HepG2 (cell line): Measurements from ENCODE around the gene SCYGR8. TPM values are rescaled to one million over a fixed set of nuclear protein-coding genes. Genes with fewer than 3 reads are reported as not detected.

ENCODE experiments used
- HCFC1 ChIP-seq: fragments of 150-350 bp; IDR thresholded peaks from 2 replicates; pipeline ENCODE4 v1.6.1; 2014; ENCODE audit warnings: low read depth, low read length
- HHEX ChIP-seq: IDR thresholded peaks from 2 replicates; pipeline ENCODE4 v1.6.1; 2016; ENCODE audit warnings: control low read depth
- MED1 ChIP-seq: sonication (generic); formaldehyde crosslinking; IDR thresholded peaks from 2 replicates; pipeline ENCODE4 v1.4.0; 2020; ENCODE audit warnings: missing genetic modification reagents
- MTF2 ChIP-seq: sonication (generic); formaldehyde crosslinking; IDR thresholded peaks from 2 replicates; pipeline ENCODE4 v1.5.0; 2020; ENCODE audit warnings: missing genetic modification reagents, borderline replicate concordance
- NFRKB ChIP-seq: fragments of 450-650 bp; IDR thresholded peaks from 2 replicates; pipeline ENCODE4 v1.6.1; 2017
- NONO ChIP-seq, 2 experiments: fragments of 450-650 bp in 1 of 2; sonication (generic) in 1 of 2; formaldehyde crosslinking in 1 of 2; IDR thresholded peaks in 1 of 2; conservative IDR thresholded peaks in 1 of 2; 2 replicates each; pipeline versions ENCODE4 v1.6.1 to v1.8.0; 2017 to 2022; ENCODE audit warnings: mild to moderate bottlenecking in 1 of 2, missing genetic modification reagents in 1 of 2, moderate library complexity in 1 of 2
- PHB2 ChIP-seq: fragments of 450-650 bp; IDR thresholded peaks from 2 replicates; pipeline ENCODE4 v1.6.1; 2018; ENCODE audit not compliant: partially characterized antibody
- PITX1 ChIP-seq: sonication (generic); formaldehyde crosslinking; IDR thresholded peaks from 2 replicates; pipeline ENCODE4 v1.5.1; 2020; ENCODE audit warnings: mild to moderate bottlenecking, missing genetic modification reagents
- RARG ChIP-seq: sonication (generic); formaldehyde crosslinking; IDR thresholded peaks from 2 replicates; pipeline ENCODE4 v1.4.0; 2020; ENCODE audit warnings: low read depth, mild to moderate bottlenecking, missing genetic modification reagents
- TAF15 ChIP-seq: fragments of 200-400 bp; formaldehyde crosslinking; IDR thresholded peaks from one replicate; pipeline ENCODE4 v1.6.1; 2018; ENCODE audit warnings: mild to moderate bottlenecking, low read depth, low read length; ENCODE audit not compliant: poor library complexity, severe bottlenecking
- TGIF2 ChIP-seq: IDR thresholded peaks from 2 replicates; pipeline ENCODE4 v1.6.1; 2016; ENCODE audit warnings: control low read depth, missing compliant biosample characterization
- THYN1 ChIP-seq: sonication (generic); formaldehyde crosslinking; IDR thresholded peaks from 2 replicates; pipeline ENCODE4 v1.8.1; 2023; ENCODE audit warnings: low read depth, mild to moderate bottlenecking, moderate library complexity, missing genetic modification reagents, borderline replicate concordance
- TRIM24 ChIP-seq: sonication (generic); formaldehyde crosslinking; IDR thresholded peaks from 2 replicates; pipeline ENCODE4 v1.8.0; 2022; ENCODE audit warnings: mild to moderate bottlenecking, missing genetic modification reagents
- ZBTB21 ChIP-seq: sonication (generic); formaldehyde crosslinking; IDR thresholded peaks from 2 replicates; pipeline ENCODE4 v1.4.0; 2020; ENCODE audit warnings: missing genetic modification reagents
- ZFYVE20 ChIP-seq: sonication (generic); formaldehyde crosslinking; IDR thresholded peaks from 2 replicates; pipeline ENCODE4 v1.8.0; 2023; ENCODE audit warnings: low read depth, mild to moderate bottlenecking, moderate library complexity, missing genetic modification reagents, borderline replicate concordance
- ZNF263 ChIP-seq: sonication (generic); formaldehyde crosslinking; IDR thresholded peaks from 2 replicates; pipeline ENCODE4 v1.4.0; 2020; ENCODE audit warnings: missing genetic modification reagents
- ZNF382 ChIP-seq: sonication (generic); formaldehyde crosslinking; IDR thresholded peaks from 2 replicates; pipeline ENCODE4 v1.5.0; 2020; ENCODE audit warnings: missing genetic modification reagents, mild to moderate bottlenecking, borderline replicate concordance
- ZNF530 ChIP-seq: sonication (generic); formaldehyde crosslinking; IDR thresholded peaks from 2 replicates; pipeline ENCODE4 v1.5.0; 2020; ENCODE audit warnings: low read depth, mild to moderate bottlenecking, missing genetic modification reagents
- ZNF703 ChIP-seq: sonication (generic); formaldehyde crosslinking; IDR thresholded peaks from 2 replicates; pipeline ENCODE4 v1.5.1; 2020; ENCODE audit warnings: missing genetic modification reagents, mild to moderate bottlenecking, moderate library complexity, borderline replicate concordance
- ZSCAN20 ChIP-seq: sonication (generic); formaldehyde crosslinking; IDR thresholded peaks from 2 replicates; pipeline ENCODE4 v1.4.0; 2020; ENCODE audit warnings: missing genetic modification reagents, mild to moderate bottlenecking, borderline replicate concordance
- ZSCAN9 ChIP-seq: IDR thresholded peaks from 2 replicates; pipeline ENCODE4 v1.6.1; 2016; ENCODE audit warnings: borderline replicate concordance
- polyA plus RNA-seq, 8 experiments: library from polyadenylated mRNA; depleted of rRNA in 3 of 8; stranded (reverse) in 7 of 8; unstranded in 1 of 8; fragments of >200 nt; fragmentation: Illumina TruSeq in 4 of 8; extraction: Trizol in 4 of 8; gene quantifications; 2 replicates each; pipeline versions ENCODE4 v1.2.1 to v1.2.3, GENCODE V29; 2011 to 2016; ENCODE audit warnings: low read depth in 4 of 8, missing spikeins in 1 of 8, mixed read lengths in 1 of 8; ENCODE audit not compliant: insufficient read depth in 1 of 8
- total RNA-seq, 5 experiments: library from RNA; depleted of rRNA; stranded (reverse); fragments of >200 nt; fragmentation: Illumina TruSeq; extraction: Trizol; gene quantifications; 2 replicates each; pipeline ENCODE4 v1.2.3, GENCODE V29; 2016; ENCODE audit warnings: low read depth in 1 of 5
- TF ChIP-seq, protein P1 (sequence below): IDR thresholded peaks from 2 replicates; pipeline ENCODE4 v1.6.1; 2012; ENCODE audit warnings: inconsistent platforms
- TF ChIP-seq, protein P2 (sequence below): sonication (generic); formaldehyde crosslinking; IDR thresholded peaks from 2 replicates; pipeline ENCODE4 v1.5.0; 2020; ENCODE audit warnings: missing genetic modification reagents, mild to moderate bottlenecking, borderline replicate concordance
- TF ChIP-seq, protein P3 (sequence below), 2 experiments: sonication (generic) in 1 of 2; formaldehyde crosslinking in 1 of 2; IDR thresholded peaks; 2 replicates each; pipeline versions ENCODE4 v1.4.0 to v1.6.1; 2016 to 2020; ENCODE audit warnings: borderline replicate concordance in 1 of 2, low read depth in 1 of 2, mild to moderate bottlenecking in 1 of 2, missing genetic modification reagents in 1 of 2
- TF ChIP-seq, protein P4 (sequence below), 2 experiments: fragments of 450-650 bp in 1 of 2; sonication (generic) in 1 of 2; formaldehyde crosslinking; IDR thresholded peaks; 2 replicates each; pipeline versions ENCODE4 v1.5.0 to v1.8.0; 2020 to 2022; ENCODE audit warnings: mild to moderate bottlenecking in 1 of 2, missing genetic modification reagents in 1 of 2

SCYGR8 gene
- total and polyA plus RNA-seq, 2 of the 13 experiments (the other 11 are each of a cell fraction or from before 2014, with no cell fraction given) = not detected

DNA sequence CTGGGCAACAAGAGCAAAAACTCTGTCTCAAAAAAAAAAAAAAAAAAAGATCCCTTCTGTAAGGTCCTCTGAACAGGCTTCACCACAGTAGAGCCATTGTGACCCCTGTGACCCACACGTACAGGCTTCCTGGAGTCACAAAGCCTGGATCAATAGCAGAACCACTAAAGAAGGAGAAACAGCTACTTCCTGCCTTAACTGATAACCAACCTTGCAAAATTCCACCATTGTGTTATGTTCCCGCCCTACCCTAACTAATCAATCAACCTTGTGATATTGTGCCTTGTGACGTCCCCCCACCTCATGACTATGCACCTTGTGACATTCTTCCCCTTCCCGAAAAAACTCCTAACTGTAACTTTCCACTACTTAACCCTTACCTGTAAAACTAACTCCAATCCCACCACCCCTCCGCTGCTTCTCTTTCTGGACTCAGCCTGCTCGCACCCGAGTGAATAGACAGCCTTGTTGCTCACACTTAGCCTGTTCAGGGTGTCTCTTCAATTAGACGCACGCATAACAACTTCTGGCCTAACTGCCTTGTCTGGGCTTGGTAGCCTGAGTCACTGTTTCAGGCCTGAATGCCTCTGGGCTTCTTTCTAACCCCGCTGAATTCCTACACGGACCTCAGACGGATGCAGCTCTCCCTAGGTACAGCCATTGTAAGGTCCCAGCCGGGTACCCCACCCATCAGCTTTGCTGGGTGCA, 13.9 kb downstream of the SCYGR8 start (continued):
- TF ChIP-seq MTF2 (no peak), TRIM24 (CRISPR knock-in tag) (peak; percentile 77; the same call in 1 of the 2 replicates), PITX1 (CRISPR knock-in tag) (no peak), ZNF530 (no peak), ZNF263 (CRISPR knock-in tag) (no peak), ZNF382 (no peak), ZSCAN20 (CRISPR knock-in tag) (no peak), ZBTB21 (CRISPR knock-in tag) (peak; percentile 53; the same call in 1 of the 2 replicates), NONO (IDR thresholded peaks at IDR 0.05) (no peak), NONO (CRISPR knock-in tag; conservative IDR thresholded peaks at IDR 0.05) (no peak), ZFYVE20 (CRISPR knock-in tag) (no peak), RARG (CRISPR knock-in tag) (no peak), ZNF703 (CRISPR knock-in tag) (no peak), TGIF2 (CRISPR knock-in tag) (no peak), PHB2 (no peak), NFRKB (no peak), THYN1 (no peak), HCFC1 (no peak), ZSCAN9 (CRISPR knock-in tag) (no peak), MED1 (CRISPR knock-in tag) (0 out of 2 replicates have a peak, but pooled peaks have one; percentile 67), HHEX (CRISPR knock-in tag) (no peak), TAF15 (no peak)
- TF ChIP-seq, protein P1, sequence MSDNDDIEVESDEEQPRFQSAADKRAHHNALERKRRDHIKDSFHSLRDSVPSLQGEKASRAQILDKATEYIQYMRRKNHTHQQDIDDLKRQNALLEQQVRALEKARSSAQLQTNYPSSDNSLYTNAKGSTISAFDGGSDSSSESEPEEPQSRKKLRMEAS = peak; percentile 69
- TF ChIP-seq, protein P2, sequence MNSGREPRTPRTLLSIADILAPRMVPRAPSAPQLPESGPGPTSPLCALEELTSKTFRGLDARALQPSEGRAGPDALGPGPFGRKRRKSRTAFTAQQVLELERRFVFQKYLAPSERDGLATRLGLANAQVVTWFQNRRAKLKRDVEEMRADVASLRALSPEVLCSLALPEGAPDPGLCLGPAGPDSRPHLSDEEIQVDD = no peak
- TF ChIP-seq, protein P3, sequence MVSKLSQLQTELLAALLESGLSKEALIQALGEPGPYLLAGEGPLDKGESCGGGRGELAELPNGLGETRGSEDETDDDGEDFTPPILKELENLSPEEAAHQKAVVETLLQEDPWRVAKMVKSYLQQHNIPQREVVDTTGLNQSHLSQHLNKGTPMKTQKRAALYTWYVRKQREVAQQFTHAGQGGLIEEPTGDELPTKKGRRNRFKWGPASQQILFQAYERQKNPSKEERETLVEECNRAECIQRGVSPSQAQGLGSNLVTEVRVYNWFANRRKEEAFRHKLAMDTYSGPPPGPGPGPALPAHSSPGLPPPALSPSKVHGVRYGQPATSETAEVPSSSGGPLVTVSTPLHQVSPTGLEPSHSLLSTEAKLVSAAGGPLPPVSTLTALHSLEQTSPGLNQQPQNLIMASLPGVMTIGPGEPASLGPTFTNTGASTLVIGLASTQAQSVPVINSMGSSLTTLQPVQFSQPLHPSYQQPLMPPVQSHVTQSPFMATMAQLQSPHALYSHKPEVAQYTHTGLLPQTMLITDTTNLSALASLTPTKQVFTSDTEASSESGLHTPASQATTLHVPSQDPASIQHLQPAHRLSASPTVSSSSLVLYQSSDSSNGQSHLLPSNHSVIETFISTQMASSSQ (IDR thresholded peaks at IDR 0.05; ENCODE audit: low read depth) = peak; percentile 64
- TF ChIP-seq, protein P3 (CRISPR knock-in tag; IDR thresholded peaks at IDR 0.05; ENCODE audit: borderline replicate concordance) = peak; percentile 52; the same call in 1 of the 2 replicates
- TF ChIP-seq, protein P4, sequence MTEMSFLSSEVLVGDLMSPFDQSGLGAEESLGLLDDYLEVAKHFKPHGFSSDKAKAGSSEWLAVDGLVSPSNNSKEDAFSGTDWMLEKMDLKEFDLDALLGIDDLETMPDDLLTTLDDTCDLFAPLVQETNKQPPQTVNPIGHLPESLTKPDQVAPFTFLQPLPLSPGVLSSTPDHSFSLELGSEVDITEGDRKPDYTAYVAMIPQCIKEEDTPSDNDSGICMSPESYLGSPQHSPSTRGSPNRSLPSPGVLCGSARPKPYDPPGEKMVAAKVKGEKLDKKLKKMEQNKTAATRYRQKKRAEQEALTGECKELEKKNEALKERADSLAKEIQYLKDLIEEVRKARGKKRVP (CRISPR knock-in tag; IDR thresholded peaks at IDR 0.05) = no peak
